Astrocyte (in vitro differentiated cells and primary cell): ENCODE results near the gene ADAMTS17. TPM values are rescaled to one million over a fixed set of nuclear protein-coding genes. Genes with fewer than 3 reads are reported as not detected.

Experiments
- DNase-seq: peaks from one replicate; pipeline ENCODE4 v3.0.0-alpha.2; 2010; ENCODE audit warnings: low read depth
- FAIRE-seq: peaks from 2 replicates; lab custom pipeline; 2011; peaks lifted over from hg19 to GRCh38; lab: Jason Lieb, UNC
- H2AFZ ChIP-seq: 2 replicates; pipeline ENCODE4 v1.6.0; 2012; ENCODE audit warnings: low read depth, low read length, inconsistent platforms
- H3K27ac ChIP-seq: 2 replicates; pipeline ENCODE4 v1.5.1; 2011; ENCODE audit warnings: low read depth, low read length, inconsistent platforms
- H3K27me3 ChIP-seq: 2 replicates; pipeline ENCODE4 v1.6.0; 2011; ENCODE audit warnings: low read length, inconsistent platforms; ENCODE audit not compliant: insufficient read depth
- H3K36me3 ChIP-seq: 2 replicates; pipeline ENCODE4 v1.5.1; 2011; ENCODE audit warnings: low read length, inconsistent platforms; ENCODE audit not compliant: insufficient read depth
- H3K4me1 ChIP-seq: 2 replicates; pipeline ENCODE4 v1.5.1; 2011; ENCODE audit warnings: low read length, inconsistent platforms; ENCODE audit not compliant: insufficient read depth
- H3K4me2 ChIP-seq: 2 replicates; pipeline ENCODE4 v1.6.0; 2012; ENCODE audit warnings: low read length, inconsistent platforms
- H3K4me3 ChIP-seq: 2 replicates; pipeline ENCODE4 v1.5.1; 2011; ENCODE audit warnings: low read depth, mild to moderate bottlenecking, low read length, inconsistent platforms; ENCODE audit not compliant: insufficient read depth
- H3K79me2 ChIP-seq: 2 replicates; pipeline ENCODE4 v1.6.0; 2012; ENCODE audit warnings: mild to moderate bottlenecking, low read length, inconsistent platforms; ENCODE audit not compliant: insufficient read depth
- H3K9ac ChIP-seq: 2 replicates; pipeline ENCODE4 v1.6.0; 2012; ENCODE audit warnings: mild to moderate bottlenecking, low read length, inconsistent platforms
- H3K9me3 ChIP-seq: 2 replicates; pipeline ENCODE4 v1.5.1; 2012; ENCODE audit warnings: low read depth, mild to moderate bottlenecking, low read length, inconsistent platforms; ENCODE audit not compliant: insufficient read depth
- H4K20me1 ChIP-seq: 2 replicates; pipeline ENCODE4 v1.6.0; 2012; ENCODE audit warnings: low read length, inconsistent platforms; ENCODE audit not compliant: insufficient read depth
- H3K27ac Mint-ChIP-seq: one replicate; pipeline ENCODE4 v1.8.0; 2021; ENCODE audit warnings: mild to moderate bottlenecking, mixed read lengths; ENCODE audit not compliant: unreplicated experiment
- H3K27me3 Mint-ChIP-seq: one replicate; pipeline ENCODE4 v1.8.0; 2021; ENCODE audit warnings: low read depth, mixed read lengths; ENCODE audit not compliant: unreplicated experiment
- H3K36me3 Mint-ChIP-seq: one replicate; pipeline ENCODE4 v1.8.0; 2021; ENCODE audit warnings: low read depth, mixed read lengths; ENCODE audit not compliant: unreplicated experiment
- H3K4me1 Mint-ChIP-seq: one replicate; pipeline ENCODE4 v1.8.0; 2021; ENCODE audit warnings: low read depth, mixed read lengths; ENCODE audit not compliant: unreplicated experiment
- H3K4me3 Mint-ChIP-seq: one replicate; pipeline ENCODE4 v1.8.0; 2021; ENCODE audit warnings: mild to moderate bottlenecking, moderate library complexity, mixed read lengths; ENCODE audit not compliant: unreplicated experiment
- H3K9me3 Mint-ChIP-seq: one replicate; pipeline ENCODE4 v1.8.0; 2021; ENCODE audit warnings: mild to moderate bottlenecking, mixed read lengths; ENCODE audit not compliant: unreplicated experiment
- EZH2 ChIP-seq: IDR thresholded peaks from 2 replicates; pipeline ENCODE4 v1.6.1; 2012; ENCODE audit warnings: mild to moderate bottlenecking, low read length, inconsistent platforms; ENCODE audit not compliant: insufficient read depth
- total RNA-seq: library from RNA; stranded (reverse); gene quantifications from 2 replicates; pipeline ENCODE4 v1.2.1, GENCODE V29; 2021
- TF ChIP-seq, protein P1 (sequence below): IDR thresholded peaks from 2 replicates; pipeline ENCODE4 v1.5.1; 2011; ENCODE audit warnings: low read depth, mild to moderate bottlenecking, inconsistent platforms, low read length, moderate library complexity; ENCODE audit not compliant: insufficient read depth

Gene ADAMTS17
- total RNA-seq, 1 donor from 2014 or later = 0.27 TPM

DNA sequence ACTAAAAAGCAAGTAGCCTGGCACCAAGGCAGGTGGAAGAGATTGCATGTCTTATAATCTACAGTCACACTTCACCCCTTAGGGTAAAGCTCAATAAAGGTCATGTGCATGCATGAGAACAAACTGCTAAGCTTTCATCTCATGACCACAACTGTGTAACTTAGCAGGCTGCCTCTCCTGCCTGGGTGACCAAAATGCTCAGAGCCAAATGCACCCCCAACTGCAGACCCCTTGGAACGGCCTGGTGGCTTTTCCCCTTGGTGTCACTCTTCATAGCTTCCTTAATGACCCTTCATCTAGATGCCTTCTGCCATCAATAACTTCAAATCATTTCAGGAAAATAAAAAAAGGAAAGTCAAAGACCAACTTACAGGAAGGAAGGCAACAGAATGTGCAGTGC is 88.1 kb downstream of the ADAMTS17 start:
- no peak overlapping the region for H3K9ac ChIP-seq
- TF ChIP-seq, protein P1, sequence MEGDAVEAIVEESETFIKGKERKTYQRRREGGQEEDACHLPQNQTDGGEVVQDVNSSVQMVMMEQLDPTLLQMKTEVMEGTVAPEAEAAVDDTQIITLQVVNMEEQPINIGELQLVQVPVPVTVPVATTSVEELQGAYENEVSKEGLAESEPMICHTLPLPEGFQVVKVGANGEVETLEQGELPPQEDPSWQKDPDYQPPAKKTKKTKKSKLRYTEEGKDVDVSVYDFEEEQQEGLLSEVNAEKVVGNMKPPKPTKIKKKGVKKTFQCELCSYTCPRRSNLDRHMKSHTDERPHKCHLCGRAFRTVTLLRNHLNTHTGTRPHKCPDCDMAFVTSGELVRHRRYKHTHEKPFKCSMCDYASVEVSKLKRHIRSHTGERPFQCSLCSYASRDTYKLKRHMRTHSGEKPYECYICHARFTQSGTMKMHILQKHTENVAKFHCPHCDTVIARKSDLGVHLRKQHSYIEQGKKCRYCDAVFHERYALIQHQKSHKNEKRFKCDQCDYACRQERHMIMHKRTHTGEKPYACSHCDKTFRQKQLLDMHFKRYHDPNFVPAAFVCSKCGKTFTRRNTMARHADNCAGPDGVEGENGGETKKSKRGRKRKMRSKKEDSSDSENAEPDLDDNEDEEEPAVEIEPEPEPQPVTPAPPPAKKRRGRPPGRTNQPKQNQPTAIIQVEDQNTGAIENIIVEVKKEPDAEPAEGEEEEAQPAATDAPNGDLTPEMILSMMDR = no peak
- TF ChIP-seq EZH2 = no peak
- FAIRE-seq = no peak
- Mint-ChIP-seq H3K27me3 (peaks cover 12% of the 10 kb centered on the region), H3K9me3 (peaks cover 5% of the 10 kb centered on the region), H3K36me3 (no peaks in the 10 kb centered on the region), H3K4me1 (no peaks in the 10 kb centered on the region), H3K27ac (no peak overlapping the region), H3K4me3 (no peak overlapping the region)
- no peaks in the 10 kb centered on the region for H3K79me2 ChIP-seq
- H2AFZ ChIP-seq = no peak overlapping the region
- no peaks in the 10 kb centered on the region for H4K20me1 ChIP-seq
- no peak for DNase-seq
- H3K4me3 ChIP-seq = no peak overlapping the region
- H3K4me1 ChIP-seq = no peaks in the 10 kb centered on the region
- no peaks in the 10 kb centered on the region for H3K36me3 ChIP-seq
- H3K27ac ChIP-seq = no peak overlapping the region
- no peak overlapping the region for H3K4me2 ChIP-seq
- no peaks in the 10 kb centered on the region for H3K27me3 ChIP-seq
- no peaks in the 10 kb centered on the region for H3K9me3 ChIP-seq

DNA sequence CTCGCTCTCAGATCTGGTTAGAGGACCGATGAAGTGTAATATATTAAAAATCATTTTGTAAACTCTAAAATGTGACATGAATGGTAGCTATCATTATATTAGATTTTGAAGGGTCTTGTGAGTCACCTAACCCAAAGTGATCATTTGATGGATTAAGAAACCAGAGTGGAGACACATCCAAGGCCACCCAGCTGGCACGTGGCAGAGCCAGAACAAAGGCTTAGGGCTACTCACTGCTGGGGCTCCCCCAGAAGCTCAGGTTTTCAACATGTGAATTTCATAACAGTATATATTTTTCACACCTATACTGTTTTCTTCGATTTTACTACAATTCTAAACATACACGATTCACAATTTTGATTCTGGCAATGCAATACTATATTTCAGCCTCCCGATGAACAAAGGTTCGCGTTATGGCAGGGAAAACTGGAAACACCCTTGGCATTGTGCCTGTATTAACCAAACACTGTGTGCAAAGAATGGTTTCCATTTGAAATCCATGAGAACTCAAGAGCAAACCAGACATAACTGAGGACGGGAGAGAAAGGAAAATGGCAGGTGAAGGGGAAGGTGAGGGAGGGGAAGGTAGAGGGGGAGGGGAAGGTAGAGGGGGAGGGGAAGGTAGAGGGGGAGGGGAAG is 88.9 kb downstream of the ADAMTS17 start:
- Histone ChIP-seq H3K36me3 (no peaks in the 10 kb centered on the region), H4K20me1 (no peaks in the 10 kb centered on the region), H2AFZ (no peak overlapping the region), H3K9me3 (no peaks in the 10 kb centered on the region), H3K9ac (no peak overlapping the region), H3K27ac (no peak overlapping the region), H3K79me2 (no peaks in the 10 kb centered on the region), H3K27me3 (no peaks in the 10 kb centered on the region), H3K4me1 (no peaks in the 10 kb centered on the region), H3K4me2 (no peak overlapping the region), H3K4me3 (no peak overlapping the region)
- H3K9me3 Mint-ChIP-seq = peaks cover 3% of the 10 kb centered on the region
- no peaks in the 10 kb centered on the region for H3K4me1 Mint-ChIP-seq
- peaks cover 15% of the 10 kb centered on the region for H3K27me3 Mint-ChIP-seq
- H3K36me3 Mint-ChIP-seq = no peaks in the 10 kb centered on the region
- no peak for DNase-seq
- no peak overlapping the region for H3K4me3 Mint-ChIP-seq
- TF ChIP-seq, protein P1 = no peak
- no peak for TF ChIP-seq EZH2
- H3K27ac Mint-ChIP-seq = no peak overlapping the region
- no peak for FAIRE-seq

DNA sequence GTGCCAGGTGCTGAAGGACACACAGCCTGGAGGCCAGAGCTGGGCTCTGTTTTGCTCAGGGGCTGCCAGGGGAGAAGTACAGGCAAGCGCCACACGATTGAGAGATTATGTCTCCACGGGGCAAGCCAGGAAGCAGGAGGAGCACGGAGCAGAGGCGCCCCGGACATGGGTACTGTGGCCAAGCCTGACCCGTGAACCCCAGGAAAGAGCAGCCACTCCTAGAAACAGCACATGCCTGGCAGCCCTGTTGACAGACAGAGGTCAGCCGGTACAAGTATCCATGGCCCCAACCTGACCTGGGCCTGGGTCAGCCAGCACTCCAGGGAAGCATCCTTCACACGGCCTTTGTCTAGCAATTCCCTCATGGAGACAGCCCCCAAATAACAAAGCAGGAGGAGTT is 89.4 kb downstream of the ADAMTS17 start:
- no peaks in the 10 kb centered on the region for H3K4me1 Mint-ChIP-seq
- Histone ChIP-seq H4K20me1 (no peaks in the 10 kb centered on the region), H3K36me3 (no peaks in the 10 kb centered on the region), H3K9me3 (no peaks in the 10 kb centered on the region), H3K4me1 (no peaks in the 10 kb centered on the region), H3K4me3 (no peak overlapping the region), H3K27me3 (no peaks in the 10 kb centered on the region), H3K9ac (no peak overlapping the region), H3K4me2 (no peak overlapping the region), H3K79me2 (no peaks in the 10 kb centered on the region), H3K27ac (no peak overlapping the region), H2AFZ (no peak overlapping the region)
- no peaks in the 10 kb centered on the region for H3K36me3 Mint-ChIP-seq
- H3K27ac Mint-ChIP-seq = no peak overlapping the region
- no peak for FAIRE-seq
- DNase-seq = no peak
- peaks cover 17% of the 10 kb centered on the region for H3K27me3 Mint-ChIP-seq
- no peak overlapping the region for H3K4me3 Mint-ChIP-seq
- no peak for TF ChIP-seq EZH2
- TF ChIP-seq, protein P1 = no peak
- no peaks in the 10 kb centered on the region for H3K9me3 Mint-ChIP-seq
